ENCODE measurements around the gene CKB.

The CKB gene

GRCh38 chr14:103549361-103550311 is 27.0 kb upstream of the CKB start:
- DNase-seq = no peak

- DNase-seq = no peak
These were observed 26.1 kb upstream of the CKB start for GRCh38 chr14:103548463-103549351.

DNA sequence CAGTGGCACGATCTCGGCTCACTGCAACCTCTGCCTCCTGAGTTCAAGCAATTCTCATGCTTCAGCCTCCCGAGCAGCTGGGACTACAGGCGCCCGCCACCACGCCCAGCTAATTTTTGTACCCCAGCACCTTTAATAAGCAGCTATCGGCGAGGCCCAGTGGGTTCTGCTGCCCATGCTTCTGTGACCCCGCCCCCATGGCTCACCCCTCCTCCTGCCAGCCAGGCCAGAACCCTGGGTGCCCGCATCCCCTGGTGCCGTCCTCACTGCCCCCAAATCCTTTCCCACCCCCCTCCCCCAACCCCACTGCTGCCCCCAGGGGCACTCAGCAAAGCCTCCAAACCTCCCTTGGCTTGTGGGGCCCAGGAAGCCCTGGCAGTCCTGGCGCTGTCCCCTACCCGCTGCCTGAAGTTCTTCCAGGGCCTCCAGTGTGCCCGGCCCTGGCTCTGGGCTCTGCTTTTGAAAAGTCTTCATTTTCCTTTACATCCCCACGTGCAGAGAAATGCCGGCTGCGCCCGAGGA is 25.4 kb upstream of the CKB start:
- no peak for DNase-seq

GRCh38 chr14:103547455-103547940 is 24.9 kb upstream of the CKB start:
- DNase-seq = no peak

GRCh38 chr14:103546652-103547454 is 24.2 kb upstream of the CKB start:
- peak; percentile 66 for DNase-seq

- no peak for DNase-seq
These were observed 23.5 kb upstream of the CKB start for GRCh38 chr14:103545915-103546651.

DNA sequence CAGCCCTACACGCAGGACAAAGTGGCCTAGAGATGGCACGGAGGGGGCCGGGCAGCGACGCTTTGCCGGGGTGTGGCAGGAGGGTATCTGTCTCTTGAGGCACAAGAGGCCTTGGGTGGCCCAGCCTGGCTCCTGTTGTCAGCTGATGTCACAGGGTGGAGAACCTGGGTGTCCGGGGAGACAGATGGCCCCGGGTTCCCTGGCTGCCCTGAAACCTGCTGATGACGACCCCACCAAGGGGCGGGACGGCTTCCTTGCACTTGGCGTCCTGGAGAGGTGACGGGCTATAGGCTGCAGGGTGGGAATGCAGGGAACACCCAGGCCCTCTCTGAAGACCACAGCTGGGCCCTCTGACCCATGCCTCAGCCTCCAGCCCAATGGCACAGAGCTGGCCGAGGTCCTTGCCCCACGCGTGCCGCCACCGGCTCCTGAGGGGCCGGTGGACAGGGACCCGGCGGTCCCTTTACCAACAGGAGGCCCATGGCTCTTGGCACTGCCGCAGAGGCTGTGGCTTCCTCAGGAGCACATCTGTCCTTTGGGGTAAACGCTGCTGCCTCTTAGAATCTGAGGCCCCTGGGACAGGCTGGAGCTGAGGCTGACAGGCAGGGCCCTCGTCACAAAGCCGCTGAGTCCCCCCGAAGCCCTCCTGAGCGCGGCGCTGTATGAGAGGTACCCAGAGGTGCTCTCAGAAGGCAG is 22.7 kb upstream of the CKB start:
- no peak for DNase-seq

DNA sequence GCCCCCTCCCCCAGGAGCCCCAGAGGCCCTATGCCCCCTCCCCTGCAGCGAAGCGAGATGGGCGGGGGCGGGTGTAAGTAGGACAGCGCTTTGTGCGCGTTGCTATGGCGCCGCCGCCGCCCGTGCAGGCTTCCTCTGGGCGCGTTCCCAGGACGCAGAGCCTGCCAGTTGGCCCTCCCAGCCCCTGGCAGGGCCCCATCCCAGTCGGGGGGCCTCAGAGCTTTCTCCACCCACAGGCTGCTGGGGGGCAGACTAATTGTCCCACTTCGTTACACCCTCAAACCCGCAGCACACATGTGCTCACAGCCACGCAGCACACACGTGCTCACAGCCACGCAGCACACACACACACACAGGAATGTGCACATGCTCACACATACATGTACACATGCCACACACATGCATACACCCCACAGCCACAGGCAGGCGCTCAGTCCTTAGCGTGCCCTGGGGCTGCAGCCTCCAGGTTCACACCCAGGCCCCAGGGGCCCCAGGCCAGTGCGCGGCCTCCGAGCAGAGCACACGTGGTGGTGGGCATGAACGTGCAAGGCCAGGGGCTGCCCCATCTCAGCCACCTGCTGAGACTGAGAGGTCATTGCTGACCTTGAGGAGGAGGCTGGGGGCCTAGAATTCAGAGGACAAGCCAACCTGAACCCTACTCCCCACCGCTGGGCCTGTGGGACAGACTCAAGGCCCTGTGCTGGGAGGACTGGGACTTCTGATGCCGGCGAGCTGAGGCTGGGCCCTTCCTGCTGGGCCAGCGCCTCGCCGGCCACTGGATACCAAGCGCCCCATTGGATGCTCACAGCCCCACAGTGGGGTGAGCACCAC is 22.0 kb upstream of the CKB start:
- no peak for DNase-seq

- no peak for DNase-seq
These were observed 21.2 kb upstream of the CKB start for GRCh38 chr14:103543721-103544387.

GRCh38 chr14:103543140-103543539 is 20.5 kb upstream of the CKB start:
- no peak for DNase-seq

GRCh38 chr14:103542605-103543088 is 20.0 kb upstream of the CKB start:
- DNase-seq = no peak

GRCh38 chr14:103541709-103542604 is 19.3 kb upstream of the CKB start:
- no peak for DNase-seq

GRCh38 chr14:103540821-103541708 is 18.4 kb upstream of the CKB start:
- no peak for DNase-seq

- DNase-seq = no peak
These were observed 16.6 kb upstream of the CKB start for GRCh38 chr14:103539056-103539825.

DNA sequence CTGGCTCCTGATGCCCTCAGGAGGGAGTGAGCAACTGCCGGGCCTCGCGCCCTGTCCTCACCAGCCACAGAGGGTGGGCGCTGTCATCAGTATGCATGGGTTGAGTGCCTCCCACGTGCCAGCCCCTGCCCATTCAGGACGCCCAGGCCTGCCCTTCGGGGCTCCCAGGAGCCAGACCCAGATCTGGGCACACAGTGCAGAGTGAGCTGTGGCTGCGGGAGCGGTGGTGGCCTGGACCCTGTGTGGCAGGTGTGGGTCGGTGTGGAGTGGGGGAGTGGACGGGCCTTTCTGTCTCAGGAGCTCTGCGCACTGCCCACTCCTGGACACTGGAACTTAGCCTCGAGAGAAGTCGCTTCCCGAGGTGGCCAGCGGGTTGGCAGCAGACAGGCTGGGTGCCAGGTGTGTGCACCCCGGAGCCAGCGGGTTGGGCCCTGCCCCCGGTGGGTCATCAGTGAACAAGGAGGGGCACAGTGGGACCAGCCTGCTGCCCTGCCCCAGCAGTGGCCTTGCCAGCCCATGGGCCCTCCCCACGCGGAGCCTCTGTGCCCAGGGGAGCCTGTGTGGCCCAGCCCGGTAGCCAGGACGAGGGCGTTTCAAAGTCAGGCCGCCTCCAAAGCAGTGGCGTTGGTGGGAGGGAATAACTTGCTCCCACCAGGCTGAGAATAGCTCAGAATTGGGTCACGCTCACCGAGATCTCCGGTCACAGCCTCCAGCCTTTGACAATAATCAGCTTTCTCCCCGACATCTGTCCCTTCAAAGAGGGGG is 15.8 kb upstream of the CKB start:
- DNase-seq = no peak
